Measurements from ENCODE around the gene CFLAR. TPM values are rescaled to one million over a fixed set of nuclear protein-coding genes. Genes with fewer than 3 reads are reported as not detected.
A peak's percentile ranks its signal among the peaks of the same experiment; 100 is the strongest.
"Not testable (repeated sequence)": the region's sequence is repeated elsewhere in the genome, so short reads cannot be mapped to it uniquely, and the experiment has no call there.

CFLAR gene
- total and polyA plus RNA-seq, 2 of the 4 experiments (the other 2 are of a cell fraction): 29.2 to 59.9 TPM

DNA sequence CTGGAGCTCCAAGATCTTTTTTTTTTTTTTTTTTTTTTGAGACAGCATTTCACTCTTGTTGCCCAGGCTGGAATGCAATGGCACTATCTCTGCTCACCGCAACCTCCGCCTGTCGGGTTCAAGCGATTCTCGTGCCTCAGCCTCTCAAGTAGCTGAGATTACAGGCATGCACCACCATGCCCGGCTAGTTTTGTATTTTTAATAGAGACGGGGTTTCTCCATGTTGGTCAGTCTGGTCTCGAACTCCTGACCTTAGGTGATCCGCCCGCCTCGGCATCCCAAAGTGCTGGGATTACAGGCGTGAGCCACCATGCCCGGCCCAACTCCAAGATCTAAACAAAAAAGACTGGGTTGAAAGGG, 1.8 kb downstream of the CFLAR start:
- Histone ChIP-seq H3K9ac (ENCODE audit: low read depth, low read length) (peak overlapping the region; percentile 87), H2BK20ac (ENCODE audit: low read depth, low read length) (peak overlapping the region; percentile 69; the same call in 1 of the 2 replicates), H3K4ac (ENCODE audit: low read depth, low read length) (peak overlapping the region; percentile 98), H2BK120ac (ENCODE audit: low read depth, low read length) (peak overlapping the region; percentile 97), H3K18ac (ENCODE audit: low read depth, low read length) (peak overlapping the region; percentile 84), H2AK5ac (ENCODE audit: low read depth, low read length) (0 out of 2 replicates have a peak overlapping the region, but pooled peaks have one; percentile 20), H3K4me2 (ENCODE audit: low read depth, low read length) (peak overlapping the region; percentile 89), H3K4me3 (ENCODE audit: insufficient read depth, low read depth, low read length) (peak overlapping the region; percentile 64), H3K79me1 (ENCODE audit: low read depth in 1 of 2, low read length in 2 of 2) (peaks cover 17 to 67% of the 10 kb centered on the region in 2 experiments; a peak in 3 of 4 replicates), H3K27ac (ENCODE audit: insufficient read depth, low read length) (peak overlapping the region; percentile 92), H4K91ac (ENCODE audit: insufficient read depth, low read depth, low read length) (peak overlapping the region; percentile 98), H3K14ac (replicated peaks; ENCODE audit: low read depth, low read length) (peak overlapping the region; percentile 100), H4K8ac (ENCODE audit: low read depth in 2 of 2, low read length in 2 of 2) (peak overlapping the region; percentile 86 to 99), H2BK15ac (ENCODE audit: low read depth, low read length) (peak overlapping the region; percentile 91; the same call in 1 of the 3 replicates), H2BK5ac (ENCODE audit: low read depth, low read length, poor library complexity, severe bottlenecking) (peak overlapping the region; percentile 98), H4K20me1 (ENCODE audit: insufficient read depth, low read length) (peaks cover 18% of the 10 kb centered on the region), H3K56ac (ENCODE audit: extremely low read depth, insufficient read depth, low read length) (peak overlapping the region; percentile 95), H3K23ac (ENCODE audit: low read depth, low read length) (peak overlapping the region; percentile 96; the same call in 1 of the 2 replicates), H4K5ac (ENCODE audit: low read depth, low read length) (peak overlapping the region; percentile 54)
- H3K4me1 ChIP-seq (ENCODE audit: control insufficient read depth, insufficient read depth, low read length); dilution Hi-C loops (cut with HindIII; ENCODE audit: low sequenced_read_pairs, unreplicated experiment); ATAC-seq (ENCODE audit: low read depth); H3K9me1 ChIP-seq (ENCODE audit: insufficient read depth, low read length); in situ Hi-C loops (cut with MboI; ENCODE audit: low sequenced_read_pairs); H2AK9ac ChIP-seq (replicated peaks; ENCODE audit: low read depth, low read length, poor library complexity); H3K27me3 ChIP-seq (ENCODE audit: control insufficient read depth, insufficient read depth, low read length); DNase-seq; H3K9me3 ChIP-seq (ENCODE audit: control insufficient read depth, insufficient read depth, low read length); H3K36me3 ChIP-seq (ENCODE audit: control insufficient read depth, insufficient read depth, low read length); H2AFZ ChIP-seq (replicated peaks; ENCODE audit: low read length, poor library complexity): not testable (repeated sequence)
- no CpG with 5 or more reads among the region's 13 CpGs for WGBS, 2 experiments (ENCODE audit: extremely low coverage in 2 of 2, insufficient read length in 1 of 2)
- intact Hi-C loops (cut with micrococcal nuclease): loop anchor here (1.0 to 5.0 kb wide), 4 partner anchors 9 to 45 kb away; partner anchors contain the start of genes HYCC2 and NDUFB3
- TSS peak; percentile 29 for BruUV-seq (replicated peaks)
- CTCF ChIA-PET: interaction anchor here (0.7 to 1.9 kb wide), 5 partner anchors 11 to 143 kb away, joined by 3 to 7 read pairs (median 3); no protein-coding TSS in a partner anchor
- POLR2A ChIA-PET (ENCODE audit: unreplicated experiment): interaction anchor here (0.5 to 0.9 kb wide), 2 partner anchors 14 to 54 kb away, joined by 3 read pairs; no protein-coding TSS in a partner anchor

All from IMR-90 (cell line).